GM12878 (cell line): ENCODE results near the gene HBA1.

Source experiments
- BCL11A ChIP-seq: IDR thresholded peaks from 2 replicates; pipeline ENCODE4 v1.6.1; 2011; ENCODE audit warnings: low read depth, low read length
- CHD2 ChIP-seq: IDR thresholded peaks from 2 replicates; pipeline ENCODE4 v1.6.1; 2011; ENCODE audit warnings: low read depth, low read length, improper control_type of control experiment, borderline replicate concordance
- KDM1A ChIP-seq: fragments of 200-600 bp; sonication (generic); IDR thresholded peaks from 2 replicates; pipeline ENCODE4 v1.6.1; 2016; ENCODE audit warnings: borderline replicate concordance
- TAF1 ChIP-seq: IDR thresholded peaks from 2 replicates; pipeline ENCODE4 v1.6.1; 2011; ENCODE audit warnings: mild to moderate bottlenecking, low read depth, low read length, borderline replicate concordance

DNA sequence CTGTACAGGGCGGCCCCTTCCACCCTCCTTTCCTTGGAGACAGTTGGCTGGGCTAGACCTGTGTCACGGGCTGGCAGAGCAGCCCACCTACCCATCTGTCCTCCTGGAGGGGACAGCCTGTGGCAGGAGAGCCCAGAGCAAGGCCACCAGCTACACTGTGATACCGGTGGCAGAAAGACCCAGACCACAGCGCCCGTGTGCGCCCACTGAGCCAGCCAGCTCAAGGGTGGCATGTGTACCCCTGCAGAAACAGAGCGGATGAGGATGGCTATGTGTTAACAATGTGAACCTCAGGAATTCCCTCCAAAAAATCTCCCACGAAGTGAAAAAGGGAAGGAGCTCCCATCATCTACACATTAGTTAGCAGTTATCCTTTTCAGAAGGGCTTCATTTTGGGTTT is 10.8 kb downstream of the HBA1 start:
- no peak for TF ChIP-seq BCL11A
- TF ChIP-seq CHD2: no peak
- no peak for TF ChIP-seq KDM1A
- TF ChIP-seq TAF1: no peak
